Esophagus mucosa (tissue), 1 donor: ENCODE results near the gene ANGPTL1. TPM values are rescaled to one million over a fixed set of nuclear protein-coding genes. Genes with fewer than 3 reads are reported as not detected.
"Not testable (repeated sequence)": the region's sequence is repeated elsewhere in the genome, so short reads cannot be mapped to it uniquely, and the experiment has no call there.

Source experiments
- ATAC-seq: fragments of 200-7000 bp; cut with Tn5 transposase; one replicate; pipeline ENCODE4 v1.9.1; 2020
- total RNA-seq: library from RNA; stranded (reverse); gene quantifications from one replicate; pipeline ENCODE4 v1.2.4, GENCODE V29; 2023
- donor health status: DM: yes; HTN: yes; CAD: no.

Gene ANGPTL1
- total RNA-seq, 1 donor from 2014 or later = 4.1 TPM

DNA sequence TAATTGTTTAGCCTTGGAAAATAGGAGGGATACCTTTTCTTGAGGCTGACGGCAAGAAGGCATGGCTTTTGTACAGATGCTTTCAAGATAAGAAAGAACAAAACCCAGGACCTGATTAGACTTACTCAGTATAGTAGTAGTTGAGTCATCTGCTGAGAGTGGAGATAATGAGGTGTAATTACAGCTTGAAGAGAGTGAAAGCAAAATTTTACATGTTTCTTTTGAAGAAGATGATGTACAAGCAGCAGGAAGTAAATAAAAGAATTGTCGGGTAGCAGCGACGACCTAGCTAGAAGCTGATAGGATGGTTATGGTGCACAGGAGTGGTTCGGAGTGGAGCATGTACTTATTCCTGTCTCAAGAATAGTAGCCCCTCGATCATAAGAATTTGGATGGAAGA, 6.6 kb downstream of the ANGPTL1 start:
- ATAC-seq = no peak

DNA sequence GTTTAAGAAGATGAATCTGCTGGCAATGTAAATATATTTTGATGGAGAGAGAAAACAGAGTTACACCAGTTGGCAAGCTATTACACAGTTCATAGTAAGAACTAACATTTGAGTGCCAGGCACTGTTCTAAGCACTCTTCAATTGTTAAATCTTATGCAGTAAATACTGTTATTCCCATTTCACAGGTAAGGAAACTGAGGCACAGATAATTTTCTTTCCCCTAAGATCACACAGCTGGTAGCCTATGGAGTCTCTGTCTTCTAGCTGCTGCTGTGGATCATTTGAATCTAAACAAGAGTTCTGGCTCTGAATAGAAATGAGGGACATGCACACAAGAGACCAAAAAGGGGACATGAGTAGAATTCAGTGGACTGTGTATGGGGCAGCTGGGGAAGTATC, 8.0 kb downstream of the ANGPTL1 start:
- no peak for ATAC-seq

DNA sequence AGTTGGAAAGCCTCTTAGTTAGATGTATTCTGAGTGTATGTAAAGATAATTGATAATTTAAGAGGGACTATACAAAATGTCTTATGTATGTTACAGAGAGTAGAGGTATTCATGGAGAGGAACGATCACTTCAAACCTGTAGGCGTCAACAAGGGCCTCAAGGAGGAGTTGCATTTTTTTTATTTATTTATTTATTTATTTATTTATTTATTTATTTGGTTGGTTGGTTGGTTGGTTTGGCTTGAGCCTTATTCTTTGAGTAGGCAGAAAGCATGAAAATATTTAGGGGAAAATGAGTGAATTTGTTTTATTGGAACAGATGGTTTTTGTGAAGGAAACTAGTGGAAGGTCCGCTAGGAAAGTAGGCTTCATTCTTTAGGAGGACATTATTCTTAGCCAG, 8.5 kb downstream of the ANGPTL1 start:
- no peak for ATAC-seq

DNA sequence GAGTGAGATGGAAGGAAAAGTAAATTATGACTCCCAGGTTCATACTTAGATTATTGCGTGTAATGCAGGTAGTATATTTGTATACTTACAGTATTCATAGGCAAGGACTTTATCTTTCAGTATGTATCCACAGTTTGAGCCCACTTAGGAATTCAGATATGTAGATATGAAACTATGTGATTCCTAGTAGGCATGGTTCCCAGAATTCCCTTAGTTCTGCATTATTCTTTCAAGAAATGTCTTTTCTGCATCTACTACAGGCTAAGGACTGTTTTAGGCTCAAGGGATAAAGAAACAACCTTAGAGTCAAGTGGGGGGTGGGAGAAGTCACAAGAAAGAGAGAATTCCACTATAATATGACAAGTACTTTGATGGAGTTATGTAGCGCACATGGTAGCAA, 13.8 kb downstream of the ANGPTL1 start:
- no peak for ATAC-seq

DNA sequence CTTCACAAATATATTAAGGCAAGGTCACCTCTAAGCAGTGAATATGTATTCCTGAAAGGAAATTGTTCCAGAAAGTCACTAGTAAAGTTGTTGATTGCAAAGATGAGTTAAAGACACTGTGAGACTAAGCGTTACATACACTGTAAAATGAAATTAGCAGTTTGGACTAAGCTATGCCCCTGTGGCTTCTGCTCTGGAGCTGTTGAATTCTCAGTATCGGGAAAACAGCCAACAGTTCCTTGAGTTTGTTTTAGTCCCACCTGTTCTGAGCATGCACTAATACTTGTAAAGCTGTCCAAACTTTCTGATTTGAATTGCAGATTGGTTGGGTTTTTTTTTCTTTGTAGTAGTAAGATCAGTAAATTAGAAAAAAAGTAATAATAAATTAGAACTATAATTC, 21.0 kb downstream of the ANGPTL1 start:
- no peak for ATAC-seq

DNA sequence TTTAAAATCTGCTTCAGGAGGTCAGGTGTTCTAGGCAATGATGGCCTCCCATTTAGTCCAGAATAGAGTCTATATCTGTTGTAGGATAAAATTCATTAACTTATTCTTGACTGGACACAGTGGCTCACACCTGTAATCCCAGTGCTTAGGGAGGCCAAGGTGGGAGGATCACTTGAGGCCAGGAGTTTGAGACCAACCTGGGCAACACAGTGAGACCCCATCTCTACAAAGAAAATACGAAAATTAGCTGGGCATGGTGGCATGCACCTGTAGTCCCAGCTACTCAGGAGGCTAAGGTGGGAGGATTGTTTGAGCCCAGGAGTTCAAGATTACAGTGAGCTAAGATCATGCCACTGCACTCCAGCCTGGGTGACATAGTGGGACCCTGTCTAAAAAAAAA, 23.0 kb downstream of the ANGPTL1 start:
- not testable (repeated sequence) for ATAC-seq

DNA sequence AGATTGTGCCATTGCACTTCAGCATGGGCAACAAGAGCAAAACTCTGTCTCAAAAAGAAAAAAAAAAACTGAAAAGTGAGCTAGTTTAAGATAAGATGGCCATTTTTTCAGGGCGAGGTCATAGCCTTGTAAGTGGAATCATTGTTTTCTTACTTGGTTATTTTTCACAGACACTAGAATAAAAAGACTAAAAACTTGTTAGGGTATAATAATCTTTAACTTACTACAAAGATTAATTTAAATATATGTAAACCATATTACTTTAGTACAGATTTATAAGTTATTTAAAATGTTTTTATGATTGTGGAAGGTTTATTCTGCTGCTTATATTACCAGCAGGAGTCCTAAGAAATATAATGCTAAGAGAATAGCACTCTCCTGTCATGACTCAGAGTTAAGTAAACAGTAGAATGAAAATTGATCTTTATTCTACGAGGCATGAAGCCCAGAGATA, 23.5 kb downstream of the ANGPTL1 start:
- no peak for ATAC-seq

DNA sequence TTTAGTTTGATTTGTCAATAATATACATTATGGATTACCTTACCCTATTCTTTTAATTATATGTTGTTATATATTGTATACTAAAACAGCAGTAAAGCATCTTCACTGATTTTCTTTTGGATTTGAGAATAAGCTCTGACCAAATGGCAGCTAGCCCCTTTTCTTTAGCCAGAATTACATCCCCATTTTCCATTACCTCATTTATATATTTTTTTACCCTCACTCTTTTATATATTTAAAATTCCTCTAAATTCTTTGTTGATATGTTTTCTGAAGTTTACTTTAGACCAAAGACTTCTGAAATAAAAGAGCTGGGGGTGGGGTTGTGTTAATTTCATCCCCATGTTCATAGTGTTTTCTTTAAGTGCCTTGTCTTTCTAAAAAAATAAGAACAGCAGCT, 24.6 kb downstream of the ANGPTL1 start:
- ATAC-seq = no peak

DNA sequence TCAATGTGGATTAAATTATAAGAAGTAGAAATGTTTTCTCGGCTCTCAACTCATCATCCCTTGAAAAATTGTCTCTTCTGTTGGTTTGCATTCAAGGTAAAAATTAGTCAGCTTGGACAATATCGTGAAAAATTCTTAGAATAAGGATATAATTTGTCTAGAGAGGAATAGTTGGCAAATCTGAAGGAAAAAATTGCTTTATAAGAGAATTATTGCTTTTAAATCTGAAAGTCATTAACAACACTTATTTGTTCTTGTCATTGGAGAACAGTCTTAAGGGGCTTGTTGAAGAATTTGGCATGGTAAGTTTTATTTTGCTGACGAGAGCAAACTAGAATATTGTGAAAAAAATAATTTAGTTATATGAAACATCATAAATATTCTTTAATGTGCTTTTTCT, 26.4 kb downstream of the ANGPTL1 start:
- ATAC-seq = no peak

DNA sequence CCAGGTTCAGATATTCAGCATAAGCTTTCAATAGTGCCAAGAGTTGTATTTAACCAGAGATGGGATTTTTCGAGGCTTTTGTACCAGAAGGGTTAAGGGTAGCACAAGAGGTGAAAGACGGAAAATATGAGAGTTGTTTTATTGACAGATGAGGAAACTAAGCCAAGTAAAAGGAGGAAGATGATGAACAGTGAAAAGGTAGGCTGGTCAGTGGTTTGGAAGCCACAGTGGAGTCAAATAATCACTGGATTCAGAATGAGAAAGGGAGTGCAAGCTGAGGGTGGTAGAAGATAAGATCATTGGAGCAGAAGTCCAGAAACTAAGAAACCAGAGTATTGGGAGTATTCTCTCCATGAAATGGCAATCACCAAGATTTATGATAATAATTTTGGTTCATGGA, 45.7 kb downstream of the ANGPTL1 start:
- ATAC-seq = no peak

DNA sequence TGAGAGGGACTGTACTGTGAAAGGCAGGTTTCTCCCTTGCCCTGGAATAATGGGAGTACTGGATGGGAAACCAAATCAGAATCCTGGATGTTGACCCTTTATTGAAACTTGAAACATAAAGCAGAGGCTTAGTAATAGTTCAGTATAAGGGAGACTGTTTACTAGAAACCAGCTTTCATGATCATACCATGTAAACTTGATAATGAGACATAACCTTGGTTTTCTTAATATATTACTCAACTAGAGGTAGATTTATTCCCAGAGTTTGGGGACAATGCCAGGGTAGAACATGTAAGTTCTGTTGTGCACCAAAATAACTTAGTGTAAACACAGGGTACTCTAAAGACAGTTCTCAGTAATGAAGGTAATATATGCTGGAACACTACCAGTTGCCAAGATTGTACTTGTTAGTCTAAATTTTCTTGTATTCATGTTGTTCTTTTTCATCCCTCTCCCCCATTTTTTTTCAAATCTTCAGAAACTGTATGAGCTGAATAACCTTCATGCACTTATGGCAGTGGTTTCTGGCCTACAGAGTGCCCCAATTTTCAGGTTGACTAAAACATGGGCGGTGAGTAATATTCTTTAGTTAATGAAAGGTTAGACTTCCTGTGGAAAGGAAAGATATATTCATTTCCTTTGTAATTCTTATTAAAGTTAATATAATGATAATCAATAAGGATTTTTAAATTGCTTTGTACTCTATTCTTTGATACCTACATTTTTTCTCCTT, 49.6 kb downstream of the ANGPTL1 start:
- no peak for ATAC-seq

DNA sequence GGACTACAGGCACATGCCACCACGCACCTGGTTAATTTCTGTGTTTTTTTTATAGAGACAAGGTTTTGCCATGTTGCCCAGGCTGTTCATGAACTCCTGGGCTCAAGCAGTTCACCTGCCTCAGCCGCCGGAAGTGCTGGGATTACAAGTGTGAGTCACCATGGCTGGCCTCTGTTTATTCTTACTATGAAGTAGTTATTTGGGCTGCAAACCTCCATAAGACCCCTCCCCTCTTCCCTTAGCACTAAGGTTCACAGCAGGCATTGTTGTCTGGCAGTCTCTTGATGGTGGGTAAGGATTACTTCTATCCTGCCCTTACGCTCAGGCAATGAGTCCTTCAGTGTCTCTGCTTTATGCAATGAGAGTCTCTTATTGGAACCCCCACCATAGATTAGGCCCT, 51.8 kb downstream of the ANGPTL1 start:
- no peak for ATAC-seq

DNA sequence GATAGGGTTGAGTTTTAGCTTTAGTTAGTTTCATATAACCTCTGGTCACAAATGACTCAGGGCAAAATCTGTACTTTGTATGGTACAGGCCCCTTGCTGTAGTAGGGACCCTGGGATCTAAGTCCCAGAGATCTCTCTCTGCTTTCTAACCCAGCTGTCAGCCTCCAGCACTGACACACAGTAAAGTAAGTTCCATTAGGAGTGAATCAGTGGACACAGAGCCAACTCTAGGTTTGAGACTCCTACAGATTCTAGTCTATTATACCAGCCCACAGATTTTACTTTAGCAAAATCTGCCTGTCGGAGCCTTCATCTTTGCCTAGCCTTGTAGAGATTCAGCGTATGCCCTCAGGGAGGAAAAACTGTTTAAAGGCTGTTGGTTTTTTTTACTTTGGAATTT, 52.5 kb downstream of the ANGPTL1 start:
- no peak for ATAC-seq

DNA sequence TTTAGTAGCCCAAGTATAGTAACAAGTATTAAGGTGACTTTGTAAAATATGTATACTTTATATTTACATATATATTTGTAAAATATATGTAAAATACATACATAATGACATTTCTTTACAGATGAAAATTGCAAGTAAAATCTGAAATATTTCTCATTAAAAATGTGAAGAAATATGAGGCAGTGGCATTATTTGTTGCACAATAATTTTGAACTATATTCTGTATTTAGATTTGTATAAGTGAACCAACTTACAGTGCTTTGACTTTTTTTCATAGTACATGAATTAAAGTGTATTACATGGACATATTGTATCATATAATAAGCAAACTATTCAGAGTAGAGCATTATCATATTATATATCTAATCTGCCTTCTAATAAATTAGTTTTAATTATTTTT, 60.3 kb downstream of the ANGPTL1 start:
- ATAC-seq = no peak

DNA sequence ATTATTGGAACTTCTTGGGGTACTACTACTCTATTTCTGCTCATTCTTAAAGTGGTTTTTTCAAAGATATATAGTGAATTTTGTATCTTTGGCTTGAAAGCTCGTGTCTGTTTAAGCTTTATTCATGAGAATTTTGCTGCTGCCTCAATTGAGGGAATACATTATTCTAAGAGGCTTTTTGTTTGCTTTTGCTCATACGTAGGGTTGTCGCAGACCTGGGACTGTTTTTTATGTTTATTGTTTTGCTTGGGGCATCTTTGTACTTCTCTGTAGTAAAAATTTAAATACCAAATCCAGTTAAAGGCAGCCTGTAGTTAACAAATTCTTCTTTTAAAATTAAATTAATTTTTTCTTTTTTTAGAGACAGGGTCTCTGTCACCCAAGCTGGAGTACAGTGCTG, 62.3 kb downstream of the ANGPTL1 start:
- no peak for ATAC-seq

DNA sequence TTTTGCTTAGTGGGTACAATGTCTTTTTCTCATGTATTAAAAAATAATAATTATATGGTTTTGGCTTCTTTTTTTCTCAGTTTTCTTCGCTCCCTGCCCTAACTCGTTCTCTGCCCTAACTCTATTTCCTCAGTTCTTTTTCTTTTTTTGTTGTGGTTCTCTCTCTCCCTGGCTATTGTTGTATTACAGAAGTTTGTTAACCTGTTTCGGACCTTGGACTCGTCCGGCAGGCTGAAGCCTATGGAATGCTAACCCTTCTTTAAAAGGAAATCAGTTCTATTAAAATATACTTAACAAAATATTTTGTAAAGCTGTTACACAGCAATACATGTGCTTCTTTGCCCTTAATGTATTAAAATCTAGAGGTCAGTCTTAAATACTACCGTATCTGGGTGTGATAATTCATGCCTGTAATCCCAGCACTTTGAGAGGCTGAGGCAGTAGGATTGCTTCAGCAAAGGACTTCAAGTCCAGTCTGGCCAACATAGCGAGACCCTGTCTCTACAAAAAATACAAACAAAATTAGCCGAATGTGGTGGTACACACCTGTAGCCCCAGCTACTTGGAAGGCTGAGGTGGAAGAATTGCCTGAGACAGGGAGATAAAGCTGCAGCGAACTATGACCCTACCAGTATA, 64.1 kb downstream of the ANGPTL1 start:
- ATAC-seq = no peak

DNA sequence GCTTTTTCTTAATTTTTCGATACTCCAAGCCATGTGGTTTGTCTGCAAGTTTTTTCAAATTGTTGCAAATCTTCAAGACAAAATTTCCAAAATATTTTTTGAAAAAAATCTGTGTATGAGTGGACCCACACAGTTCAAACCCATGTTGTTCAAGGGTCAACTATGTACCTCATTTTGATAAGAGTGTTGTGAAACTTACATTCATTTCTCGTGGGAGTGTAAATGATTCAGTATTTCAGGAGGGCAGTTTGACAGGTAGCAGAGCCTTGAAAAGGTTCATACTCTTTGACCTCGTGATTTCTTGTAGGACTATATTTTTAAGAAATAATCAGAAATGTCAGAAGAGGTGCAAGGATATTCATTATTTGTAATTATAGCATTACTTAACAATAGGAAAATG, 68.0 kb downstream of the ANGPTL1 start:
- no peak for ATAC-seq

Other genes with a start within 250 kb of the ANGPTL1 start
- 30.4 TPM for gene RALGPS2, start 145.8 kb downstream of the ANGPTL1 start, total RNA-seq
- gene FAM20B, start 154.8 kb upstream of the ANGPTL1 start, total RNA-seq = 18.2 TPM
- 13.4 TPM for gene TOR3A, start 211.0 kb upstream of the ANGPTL1 start, total RNA-seq